GM12878 (cell line): Measurements from ENCODE around the gene SRSF5. TPM values are rescaled to one million over a fixed set of nuclear protein-coding genes. Genes with fewer than 3 reads are reported as not detected.
A peak's percentile ranks its signal among the peaks of the same experiment; 100 is the strongest.

ENCODE experiments used
- ATAC-seq: fragments of 200-7000 bp; cut with Tn5 transposase; 3 replicates; pipeline ENCODE4 v1.9.1; 2020; ENCODE audit warnings: mild to moderate bottlenecking, moderate library complexity
- BruUV-seq: library from RNA; stranded (reverse); fragments of 400-500 nt; replicated peaks from 2 replicates; lab custom pipeline; 2021; lab: Mats Ljungman, UMichigan
- CTCF ChIA-PET: fragments of 300-600 bp; sonication (Branson Sonifier 250); formaldehyde crosslinking; extraction: SDS; loops from one replicate; lab custom pipeline; 2021; ENCODE audit warnings: inconsistent platforms; lab: Yijun Ruan, JAX
- POLR2A ChIA-PET: fragments of 350-600 bp; formaldehyde crosslinking; extraction: SDS; loops from one replicate; lab custom pipeline; 2021; ENCODE audit warnings: inconsistent platforms; lab: Charles Lee
- RAD21 ChIA-PET: fragments of 300-600 bp; sonication (Branson Sonifier 250); formaldehyde crosslinking; loops from one replicate; lab custom pipeline; 2023; ENCODE audit warnings: antibody characterized with exemption; ENCODE audit not compliant: unreplicated experiment; lab: Charles Lee
- SMC1A ChIA-PET: fragments of 300-600 bp; sonication (Branson Sonifier 250); formaldehyde crosslinking; loops from one replicate; lab custom pipeline; 2023; ENCODE audit not compliant: unreplicated experiment, uncharacterized antibody; lab: Charles Lee
- DNase-seq: peaks from one replicate; pipeline ENCODE4 v3.0.0-alpha.2; 2011; ENCODE audit warnings: low read depth, low spot score
- FAIRE-seq: peaks from 3 replicates; lab custom pipeline; 2011; peaks lifted over from hg19 to GRCh38; lab: Jason Lieb, UNC
- H2AFZ ChIP-seq: 2 replicates; pipeline ENCODE4 v1.6.0; 2011; ENCODE audit warnings: low read depth, low read length, control low read depth; ENCODE audit not compliant: control insufficient read depth
- H3K27ac ChIP-seq: 2 replicates; pipeline ENCODE4 v1.5.1; 2011; ENCODE audit warnings: control low read depth; ENCODE audit not compliant: control insufficient read depth, insufficient read depth
- H3K27me3 ChIP-seq, 2 experiments: replicated peaks in 1 of 2; 2 replicates each; pipeline versions ENCODE4 v1.6.0 to v1.6.1; 2011; ENCODE audit warnings: low read length in 1 of 2; ENCODE audit not compliant: control insufficient read depth in 2 of 2, insufficient read depth in 2 of 2
- H3K36me3 ChIP-seq, 2 experiments: 2 replicates each; pipeline ENCODE4 v1.5.1; 2011; ENCODE audit warnings: low read length in 1 of 2; ENCODE audit not compliant: control insufficient read depth in 2 of 2, insufficient read depth in 2 of 2
- H3K4me1 ChIP-seq: 2 replicates; pipeline ENCODE4 v1.6.1; 2011; ENCODE audit warnings: mild to moderate bottlenecking, low read length, moderate library complexity, mixed read lengths; ENCODE audit not compliant: control insufficient read depth, insufficient read depth
- H3K4me2 ChIP-seq: 2 replicates; pipeline ENCODE4 v1.6.0; 2011; ENCODE audit warnings: control low read depth; ENCODE audit not compliant: control insufficient read depth, insufficient read depth
- H3K4me3 ChIP-seq: fragments of 200-600 bp; sonication (generic); 2 replicates; pipeline ENCODE4 v1.5.1; 2016
- H3K79me2 ChIP-seq: 2 replicates; pipeline ENCODE4 v1.6.0; 2011; ENCODE audit warnings: low read length; ENCODE audit not compliant: control insufficient read depth, insufficient read depth
- H3K9ac ChIP-seq: 2 replicates; pipeline ENCODE4 v1.8.0; 2011; ENCODE audit warnings: low read length, control low read depth, mixed read lengths; ENCODE audit not compliant: control insufficient read depth, insufficient read depth
- H3K9me3 ChIP-seq: replicated peaks from 3 replicates; pipeline ENCODE4 v1.5.1; 2011; ENCODE audit warnings: mild to moderate bottlenecking, low read length; ENCODE audit not compliant: control insufficient read depth, insufficient read depth
- H4K20me1 ChIP-seq: 2 replicates; pipeline ENCODE4 v1.6.0; 2011; ENCODE audit not compliant: control insufficient read depth, insufficient read depth
- POLR2A ChIP-seq: IDR thresholded peaks from 2 replicates; pipeline ENCODE4 v1.6.1; 2011; ENCODE audit warnings: low read depth, mild to moderate bottlenecking, low read length
- POLR2AphosphoS2 ChIP-seq: IDR thresholded peaks from 2 replicates; pipeline ENCODE4 v1.6.1; 2011; ENCODE audit warnings: low read depth, mild to moderate bottlenecking, low read length, improper control_type of control experiment, moderate library complexity
- POLR2AphosphoS5 ChIP-seq: IDR thresholded peaks from 2 replicates; pipeline ENCODE4 v1.6.1; 2011; ENCODE audit warnings: mild to moderate bottlenecking, low read length, inconsistent platforms
- SMC3 ChIP-seq: IDR thresholded peaks from 2 replicates; pipeline ENCODE4 v1.6.1; 2011; ENCODE audit warnings: low read length, improper control_type of control experiment, borderline replicate concordance
- WGBS: methylation state at CpG from one replicate; pipeline ENCODE4 v1.1.6; 2016; ENCODE audit warnings: low lambda C conversion rate; ENCODE audit not compliant: insufficient replicate concordance, insufficient coverage; ENCODE audit errors: missing lambda C conversion rate; 5-methylcytosine and 5-hydroxymethylcytosine counted together
- in situ Hi-C: fragments of 300-500 bp; cut with MboI; formaldehyde crosslinking; loops from 9 replicates; pipeline ENCODE4 v1.14.3; 2018; ENCODE audit warnings: mixed read lengths
- intact Hi-C: fragments of 100-400 bp; cut with micrococcal nuclease; formaldehyde crosslinking; loops from one replicate; pipeline ENCODE4 v1.14.2; 2022; ENCODE audit not compliant: unreplicated experiment
- polyA plus RNA-seq, 11 experiments: library from polyadenylated mRNA; depleted of rRNA in 4 of 11; unstranded in 6 of 11; stranded (reverse) in 5 of 11; fragments of >200 nt; fragmentation: Nextera tagmentation in 4 of 11; fragmentation: Illumina TruSeq in 1 of 11; extraction: Ambion mirVana in 4 of 11; extraction: Trizol in 1 of 11; gene quantifications; 1 replicate in 1 of 11; 2 replicates in 10 of 11; pipeline versions ENCODE4 v1.2.1 to v1.2.3, GENCODE V29; 2011 to 2016; ENCODE audit warnings: inconsistent platforms in 2 of 11, missing spikeins in 2 of 11, low read depth in 1 of 11
- total RNA-seq, 4 experiments: library from RNA; depleted of rRNA in 3 of 4; stranded (reverse); fragments of >200 nt in 3 of 4; fragmentation: Illumina TruSeq in 1 of 4; extraction: Trizol in 1 of 4; gene quantifications; 2 replicates each; pipeline versions ENCODE4 v1.2.1 to v1.2.3, GENCODE V29; 2013 to 2021
- TF ChIP-seq, protein P1 (sequence below): fragments of 450-650 bp; IDR thresholded peaks from 2 replicates; pipeline ENCODE4 v1.6.1; 2017; ENCODE audit warnings: mild to moderate bottlenecking, moderate library complexity

SRSF5 gene
- total and polyA plus RNA-seq, 10 of the 15 experiments (the other 5 are each of a cell fraction or from before 2014, with no cell fraction given), result 136 to 453 (median 275) TPM

DNA sequence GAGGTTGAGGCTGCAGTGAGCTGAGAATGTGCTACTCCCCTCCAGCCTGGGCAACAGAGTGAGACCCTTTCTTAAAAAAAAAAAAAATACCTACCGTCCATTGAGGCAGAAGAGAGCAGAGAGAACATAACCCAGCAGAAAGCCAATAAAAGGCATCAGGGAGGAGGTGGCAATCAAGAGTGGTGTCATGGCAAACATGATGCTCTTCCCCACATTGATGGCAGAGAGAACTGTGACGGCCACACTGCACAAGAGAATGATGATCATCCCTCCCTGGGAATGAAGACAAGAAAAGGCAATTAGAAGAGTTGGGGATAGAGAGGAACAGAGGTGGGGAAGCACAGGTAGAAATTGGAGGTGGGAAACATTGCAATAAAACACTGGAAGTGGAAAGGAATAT, 12.1 kb downstream of the SRSF5 start:
- H3K27me3 ChIP-seq, result no peaks in the 10 kb centered on the region
- WGBS, result 100% methylated on average over 2 of the region's 2 CpGs
- RAD21 ChIA-PET, result no interaction called here
- H3K4me2 ChIP-seq, result no peak overlapping the region
- no peak overlapping the region for H3K27ac ChIP-seq
- H3K9ac ChIP-seq, result no peak overlapping the region
- no peaks in the 10 kb centered on the region for H3K4me1 ChIP-seq
- H3K9me3 ChIP-seq, result no peaks in the 10 kb centered on the region
- CTCF ChIA-PET, result no interaction called here
- FAIRE-seq, result no peak
- SMC1A ChIA-PET, result no interaction called here
- no peaks in the 10 kb centered on the region for H3K79me2 ChIP-seq
- peaks cover 6 to 23% of the 10 kb centered on the region in 2 experiments; a peak in 3 of 4 replicates for H3K36me3 ChIP-seq
- DNase-seq, result no peak
- POLR2A ChIA-PET, result interaction anchor here (1.7 kb wide), 1 partner anchor 12 kb away, joined by 5 read pairs; the partner anchor contains the start of gene SRSF5
- H3K4me3 ChIP-seq, result no peak overlapping the region
- BruUV-seq, result no TSS peak
- ATAC-seq, result no peak
- TF ChIP-seq POLR2AphosphoS2 (peak; percentile 26; the same call in 1 of the 2 replicates), SMC3 (no peak), POLR2A (peak; percentile 67), POLR2AphosphoS5 (peak; percentile 74)
- TF ChIP-seq, protein P1, sequence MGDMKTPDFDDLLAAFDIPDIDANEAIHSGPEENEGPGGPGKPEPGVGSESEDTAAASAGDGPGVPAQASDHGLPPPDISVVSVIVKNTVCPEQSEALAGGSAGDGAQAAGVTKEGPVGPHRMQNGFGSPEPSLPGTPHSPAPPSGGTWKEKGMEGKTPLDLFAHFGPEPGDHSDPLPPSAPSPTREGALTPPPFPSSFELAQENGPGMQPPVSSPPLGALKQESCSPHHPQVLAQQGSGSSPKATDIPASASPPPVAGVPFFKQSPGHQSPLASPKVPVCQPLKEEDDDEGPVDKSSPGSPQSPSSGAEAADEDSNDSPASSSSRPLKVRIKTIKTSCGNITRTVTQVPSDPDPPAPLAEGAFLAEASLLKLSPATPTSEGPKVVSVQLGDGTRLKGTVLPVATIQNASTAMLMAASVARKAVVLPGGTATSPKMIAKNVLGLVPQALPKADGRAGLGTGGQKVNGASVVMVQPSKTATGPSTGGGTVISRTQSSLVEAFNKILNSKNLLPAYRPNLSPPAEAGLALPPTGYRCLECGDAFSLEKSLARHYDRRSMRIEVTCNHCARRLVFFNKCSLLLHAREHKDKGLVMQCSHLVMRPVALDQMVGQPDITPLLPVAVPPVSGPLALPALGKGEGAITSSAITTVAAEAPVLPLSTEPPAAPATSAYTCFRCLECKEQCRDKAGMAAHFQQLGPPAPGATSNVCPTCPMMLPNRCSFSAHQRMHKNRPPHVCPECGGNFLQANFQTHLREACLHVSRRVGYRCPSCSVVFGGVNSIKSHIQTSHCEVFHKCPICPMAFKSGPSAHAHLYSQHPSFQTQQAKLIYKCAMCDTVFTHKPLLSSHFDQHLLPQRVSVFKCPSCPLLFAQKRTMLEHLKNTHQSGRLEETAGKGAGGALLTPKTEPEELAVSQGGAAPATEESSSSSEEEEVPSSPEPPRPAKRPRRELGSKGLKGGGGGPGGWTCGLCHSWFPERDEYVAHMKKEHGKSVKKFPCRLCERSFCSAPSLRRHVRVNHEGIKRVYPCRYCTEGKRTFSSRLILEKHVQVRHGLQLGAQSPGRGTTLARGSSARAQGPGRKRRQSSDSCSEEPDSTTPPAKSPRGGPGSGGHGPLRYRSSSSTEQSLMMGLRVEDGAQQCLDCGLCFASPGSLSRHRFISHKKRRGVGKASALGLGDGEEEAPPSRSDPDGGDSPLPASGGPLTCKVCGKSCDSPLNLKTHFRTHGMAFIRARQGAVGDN, result no peak
- H2AFZ ChIP-seq, result no peak overlapping the region
- H4K20me1 ChIP-seq, result peaks cover 3% of the 10 kb centered on the region; the same call in 1 of the 2 replicates
- in situ Hi-C loops, result no loop called here
- intact Hi-C loops, result no loop called here
